Measurements from ENCODE around the gene NPIPB8. TPM values are rescaled to one million over a fixed set of nuclear protein-coding genes. Genes with fewer than 3 reads are reported as not detected.

Gene NPIPB8
- total and polyA plus RNA-seq, 2 of the 13 experiments (the other 11 are each of a cell fraction or from before 2014, with no cell fraction given), result 0.49 to 2.3 TPM

DNA sequence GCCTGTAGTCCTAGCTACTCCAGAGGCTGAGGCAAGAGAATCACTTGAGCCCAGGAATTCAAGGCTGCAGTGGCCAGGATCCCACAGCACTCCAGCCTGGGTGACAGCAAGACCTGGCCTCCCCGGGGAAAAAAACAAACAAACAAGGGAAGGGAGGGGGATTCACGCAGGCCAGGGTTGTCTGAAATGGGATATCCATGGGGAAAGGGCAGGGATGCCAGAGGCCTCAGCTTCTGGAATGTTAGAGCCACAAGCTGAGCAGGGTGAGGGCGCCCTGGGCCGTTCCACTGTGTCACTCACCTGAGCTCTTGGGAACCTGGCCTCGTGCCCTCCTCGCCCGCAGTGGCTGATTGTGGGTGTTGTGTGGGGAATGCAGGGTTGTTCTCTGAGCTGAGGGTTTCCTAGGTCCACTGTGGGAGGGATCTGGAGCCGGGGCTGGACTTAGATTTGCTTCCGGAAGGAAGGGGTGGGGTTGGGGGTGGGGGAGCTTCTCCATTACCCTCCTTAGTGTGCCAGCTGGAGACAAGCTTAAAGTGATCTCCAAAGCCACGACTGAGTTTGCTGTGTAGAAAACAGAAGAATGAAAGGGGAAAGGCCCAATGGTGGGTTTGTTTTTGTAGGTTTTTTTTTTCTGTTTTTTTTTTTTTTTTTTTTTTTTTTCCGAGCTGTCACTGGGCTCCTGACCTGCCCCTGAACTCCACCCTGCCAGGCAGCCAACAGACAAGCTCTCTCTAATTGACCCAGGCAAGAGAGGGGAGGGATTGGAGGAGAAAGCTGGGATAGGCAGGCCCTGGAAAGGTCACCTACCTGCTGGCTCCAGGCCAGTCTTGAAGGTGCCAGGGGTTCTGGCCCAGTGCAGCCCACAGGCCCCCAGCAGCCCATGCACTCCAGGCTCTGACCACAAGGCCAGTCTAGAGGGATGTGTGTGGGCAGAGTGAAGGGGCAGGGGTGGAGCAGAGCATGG is 28.0 kb upstream of the NPIPB8 start, which contains the start of gene SULT1A1 (continued):
- TF ChIP-seq, protein P1, sequence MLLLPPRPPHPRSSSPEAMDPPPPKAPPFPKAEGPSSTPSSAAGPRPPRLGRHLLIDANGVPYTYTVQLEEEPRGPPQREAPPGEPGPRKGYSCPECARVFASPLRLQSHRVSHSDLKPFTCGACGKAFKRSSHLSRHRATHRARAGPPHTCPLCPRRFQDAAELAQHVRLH (CRISPR knock-in tag; IDR thresholded peaks at IDR 0.05; ENCODE audit: borderline replicate concordance, low read depth), result peak; percentile 27; the same call in 1 of the 2 replicates
- TF ChIP-seq ZNF737 (CRISPR knock-in tag; IDR thresholded peaks at IDR 0.05; ENCODE audit: borderline replicate concordance) (0 out of 2 replicates have a peak, but pooled peaks have one; percentile 75), DMAP1 (CRISPR knock-in tag; IDR thresholded peaks at IDR 0.05) (peak; percentile 87), ISX (CRISPR knock-in tag; conservative IDR thresholded peaks at IDR 0.05) (no peak), TRIM24 (CRISPR knock-in tag; IDR thresholded peaks at IDR 0.05) (no peak), ZNF484 (CRISPR knock-in tag; IDR thresholded peaks at IDR 0.05; ENCODE audit: borderline replicate concordance, low read depth) (no peak), MAFF (IDR thresholded peaks at IDR 0.05; ENCODE audit: low read depth, low read length) (no peak), SETDB1 (CRISPR knock-in tag; IDR thresholded peaks at IDR 0.05; ENCODE audit: borderline replicate concordance) (0 out of 2 replicates have a peak, but pooled peaks have one; percentile 54), ZNF850 (CRISPR knock-in tag; conservative IDR thresholded peaks at IDR 0.05) (0 out of 2 replicates have a peak, but pooled peaks have one; percentile 56), HCFC1 (IDR thresholded peaks at IDR 0.05; ENCODE audit: low read depth, low read length) (no peak), RXRA (CRISPR knock-in tag; IDR thresholded peaks at IDR 0.05) (peak; percentile 79), PLRG1 (conservative IDR thresholded peaks at IDR 0.05) (no peak), NPAS2 (CRISPR knock-in tag; IDR thresholded peaks at IDR 0.05; ENCODE audit: borderline replicate concordance) (no peak), ZNF263 (CRISPR knock-in tag; IDR thresholded peaks at IDR 0.05) (no peak), NR2C2 (CRISPR knock-in tag; IDR thresholded peaks at IDR 0.05; ENCODE audit: borderline replicate concordance) (peak; percentile 84), TMF1 (CRISPR knock-in tag; IDR thresholded peaks at IDR 0.05; ENCODE audit: low read depth) (no peak), CHD2 (IDR thresholded peaks at IDR 0.05; ENCODE audit: low read depth, low read length) (no peak)
- TF ChIP-seq, protein P2, sequence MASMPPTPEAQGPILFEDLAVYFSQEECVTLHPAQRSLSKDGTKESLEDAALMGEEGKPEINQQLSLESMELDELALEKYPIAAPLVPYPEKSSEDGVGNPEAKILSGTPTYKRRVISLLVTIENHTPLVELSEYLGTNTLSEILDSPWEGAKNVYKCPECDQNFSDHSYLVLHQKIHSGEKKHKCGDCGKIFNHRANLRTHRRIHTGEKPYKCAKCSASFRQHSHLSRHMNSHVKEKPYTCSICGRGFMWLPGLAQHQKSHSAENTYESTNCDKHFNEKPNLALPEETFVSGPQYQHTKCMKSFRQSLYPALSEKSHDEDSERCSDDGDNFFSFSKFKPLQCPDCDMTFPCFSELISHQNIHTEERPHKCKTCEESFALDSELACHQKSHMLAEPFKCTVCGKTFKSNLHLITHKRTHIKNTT (CRISPR knock-in tag; IDR thresholded peaks at IDR 0.05), result no peak
- TF ChIP-seq, protein P3, sequence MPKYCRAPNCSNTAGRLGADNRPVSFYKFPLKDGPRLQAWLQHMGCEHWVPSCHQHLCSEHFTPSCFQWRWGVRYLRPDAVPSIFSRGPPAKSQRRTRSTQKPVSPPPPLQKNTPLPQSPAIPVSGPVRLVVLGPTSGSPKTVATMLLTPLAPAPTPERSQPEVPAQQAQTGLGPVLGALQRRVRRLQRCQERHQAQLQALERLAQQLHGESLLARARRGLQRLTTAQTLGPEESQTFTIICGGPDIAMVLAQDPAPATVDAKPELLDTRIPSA (CRISPR knock-in tag; IDR thresholded peaks at IDR 0.05; ENCODE audit: borderline replicate concordance), result no peak
- TF ChIP-seq, protein P4, sequence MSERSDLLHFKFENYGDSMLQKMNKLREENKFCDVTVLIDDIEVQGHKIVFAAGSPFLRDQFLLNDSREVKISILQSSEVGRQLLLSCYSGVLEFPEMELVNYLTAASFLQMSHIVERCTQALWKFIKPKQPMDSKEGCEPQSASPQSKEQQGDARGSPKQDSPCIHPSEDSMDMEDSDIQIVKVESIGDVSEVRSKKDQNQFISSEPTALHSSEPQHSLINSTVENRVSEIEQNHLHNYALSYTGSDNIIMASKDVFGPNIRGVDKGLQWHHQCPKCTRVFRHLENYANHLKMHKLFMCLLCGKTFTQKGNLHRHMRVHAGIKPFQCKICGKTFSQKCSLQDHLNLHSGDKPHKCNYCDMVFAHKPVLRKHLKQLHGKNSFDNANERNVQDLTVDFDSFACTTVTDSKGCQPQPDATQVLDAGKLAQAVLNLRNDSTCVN (CRISPR knock-in tag; IDR thresholded peaks at IDR 0.05; ENCODE audit: borderline replicate concordance), result peak; percentile 70
- TF ChIP-seq, protein P5, sequence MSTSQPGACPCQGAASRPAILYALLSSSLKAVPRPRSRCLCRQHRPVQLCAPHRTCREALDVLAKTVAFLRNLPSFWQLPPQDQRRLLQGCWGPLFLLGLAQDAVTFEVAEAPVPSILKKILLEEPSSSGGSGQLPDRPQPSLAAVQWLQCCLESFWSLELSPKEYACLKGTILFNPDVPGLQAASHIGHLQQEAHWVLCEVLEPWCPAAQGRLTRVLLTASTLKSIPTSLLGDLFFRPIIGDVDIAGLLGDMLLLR (CRISPR knock-in tag; IDR thresholded peaks at IDR 0.05), result peak; percentile 45; the same call in 1 of the 2 replicates
- TF ChIP-seq, protein P6, sequence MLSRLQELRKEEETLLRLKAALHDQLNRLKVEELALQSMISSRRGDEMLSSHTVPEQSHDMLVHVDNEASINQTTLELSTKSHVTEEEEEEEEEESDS (CRISPR knock-in tag; IDR thresholded peaks at IDR 0.05; ENCODE audit: borderline replicate concordance), result no peak
- TF ChIP-seq, protein P7, sequence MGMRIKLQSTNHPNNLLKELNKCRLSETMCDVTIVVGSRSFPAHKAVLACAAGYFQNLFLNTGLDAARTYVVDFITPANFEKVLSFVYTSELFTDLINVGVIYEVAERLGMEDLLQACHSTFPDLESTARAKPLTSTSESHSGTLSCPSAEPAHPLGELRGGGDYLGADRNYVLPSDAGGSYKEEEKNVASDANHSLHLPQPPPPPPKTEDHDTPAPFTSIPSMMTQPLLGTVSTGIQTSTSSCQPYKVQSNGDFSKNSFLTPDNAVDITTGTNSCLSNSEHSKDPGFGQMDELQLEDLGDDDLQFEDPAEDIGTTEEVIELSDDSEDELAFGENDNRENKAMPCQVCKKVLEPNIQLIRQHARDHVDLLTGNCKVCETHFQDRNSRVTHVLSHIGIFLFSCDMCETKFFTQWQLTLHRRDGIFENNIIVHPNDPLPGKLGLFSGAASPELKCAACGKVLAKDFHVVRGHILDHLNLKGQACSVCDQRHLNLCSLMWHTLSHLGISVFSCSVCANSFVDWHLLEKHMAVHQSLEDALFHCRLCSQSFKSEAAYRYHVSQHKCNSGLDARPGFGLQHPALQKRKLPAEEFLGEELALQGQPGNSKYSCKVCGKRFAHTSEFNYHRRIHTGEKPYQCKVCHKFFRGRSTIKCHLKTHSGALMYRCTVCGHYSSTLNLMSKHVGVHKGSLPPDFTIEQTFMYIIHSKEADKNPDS (CRISPR knock-in tag; IDR thresholded peaks at IDR 0.05), result no peak

Measured in HepG2 (cell line).